WTC11 (cell line): ENCODE measurements around the gene GPR61.

Source experiments
- CTCF ChIP-seq: fragments of 200-600 bp; IDR thresholded peaks from 2 replicates; pipeline ENCODE4 v1.8.0; 2022; ENCODE audit warnings: antibody characterized with exemption
- ELF4 ChIP-seq: sonication (generic); formaldehyde crosslinking; IDR thresholded peaks from 2 replicates; pipeline ENCODE4 v1.8.1; 2022; ENCODE audit warnings: low read depth, mild to moderate bottlenecking, moderate library complexity, missing genetic modification reagents

GRCh38 chr1:109491372-109491771 lies 48.3 kb upstream of the GPR61 start:
- no peak for TF ChIP-seq ELF4
- TF ChIP-seq CTCF = no peak
